ENCODE results near the gene COMMD10.

The COMMD10 gene

GRCh38 chr5:116296335-116297072 is 211.7 kb downstream of the COMMD10 start:
- DNase-seq: no peak

- no peak for DNase-seq
Observed at GRCh38 chr5:116297296-116297814, 212.5 kb downstream of the COMMD10 start.

- no peak for DNase-seq
Observed at GRCh38 chr5:116299746-116300640, 215.2 kb downstream of the COMMD10 start.

- DNase-seq: no peak
Observed at GRCh38 chr5:116301110-116301509, 216.3 kb downstream of the COMMD10 start.

GRCh38 chr5:116303340-116303739 is 218.5 kb downstream of the COMMD10 start:
- DNase-seq: no peak

- no peak for DNase-seq
Observed at GRCh38 chr5:116303810-116304209, 219.0 kb downstream of the COMMD10 start.

- no peak for DNase-seq
Observed at GRCh38 chr5:116305899-116306298, 221.1 kb downstream of the COMMD10 start.

GRCh38 chr5:116306846-116307245 is 222.0 kb downstream of the COMMD10 start:
- DNase-seq: no peak

GRCh38 chr5:116308391-116308790 is 223.6 kb downstream of the COMMD10 start:
- DNase-seq: no peak

- no peak for DNase-seq
Observed at GRCh38 chr5:116313366-116313765, 228.5 kb downstream of the COMMD10 start.

- no peak for DNase-seq
Observed at GRCh38 chr5:116315531-116315930, 230.7 kb downstream of the COMMD10 start.

GRCh38 chr5:116318091-116318854 is 233.4 kb downstream of the COMMD10 start:
- no peak for DNase-seq

GRCh38 chr5:116320486-116320885 is 235.7 kb downstream of the COMMD10 start:
- no peak for DNase-seq

- DNase-seq: no peak
Observed at GRCh38 chr5:116329503-116329902, 244.7 kb downstream of the COMMD10 start.

GRCh38 chr5:116340799-116341198 is 256.0 kb downstream of the COMMD10 start:
- no peak for DNase-seq

Data from CD4-positive, alpha-beta T cell treated with Interleukin-17A for 4 hours (primary cell).